Right kidney (tissue), 1 donor: Measurements from ENCODE around the gene TCF7.
A peak's percentile ranks its signal among the peaks of the same experiment; 100 is the strongest.
"Not testable (repeated sequence)": the region's sequence is repeated elsewhere in the genome, so short reads cannot be mapped to it uniquely, and the experiment has no call there.

Experiments used
- DNase-seq: peaks from one replicate; pipeline ENCODE4 v3.0.0-alpha.2; 2016

The TCF7 gene

DNA sequence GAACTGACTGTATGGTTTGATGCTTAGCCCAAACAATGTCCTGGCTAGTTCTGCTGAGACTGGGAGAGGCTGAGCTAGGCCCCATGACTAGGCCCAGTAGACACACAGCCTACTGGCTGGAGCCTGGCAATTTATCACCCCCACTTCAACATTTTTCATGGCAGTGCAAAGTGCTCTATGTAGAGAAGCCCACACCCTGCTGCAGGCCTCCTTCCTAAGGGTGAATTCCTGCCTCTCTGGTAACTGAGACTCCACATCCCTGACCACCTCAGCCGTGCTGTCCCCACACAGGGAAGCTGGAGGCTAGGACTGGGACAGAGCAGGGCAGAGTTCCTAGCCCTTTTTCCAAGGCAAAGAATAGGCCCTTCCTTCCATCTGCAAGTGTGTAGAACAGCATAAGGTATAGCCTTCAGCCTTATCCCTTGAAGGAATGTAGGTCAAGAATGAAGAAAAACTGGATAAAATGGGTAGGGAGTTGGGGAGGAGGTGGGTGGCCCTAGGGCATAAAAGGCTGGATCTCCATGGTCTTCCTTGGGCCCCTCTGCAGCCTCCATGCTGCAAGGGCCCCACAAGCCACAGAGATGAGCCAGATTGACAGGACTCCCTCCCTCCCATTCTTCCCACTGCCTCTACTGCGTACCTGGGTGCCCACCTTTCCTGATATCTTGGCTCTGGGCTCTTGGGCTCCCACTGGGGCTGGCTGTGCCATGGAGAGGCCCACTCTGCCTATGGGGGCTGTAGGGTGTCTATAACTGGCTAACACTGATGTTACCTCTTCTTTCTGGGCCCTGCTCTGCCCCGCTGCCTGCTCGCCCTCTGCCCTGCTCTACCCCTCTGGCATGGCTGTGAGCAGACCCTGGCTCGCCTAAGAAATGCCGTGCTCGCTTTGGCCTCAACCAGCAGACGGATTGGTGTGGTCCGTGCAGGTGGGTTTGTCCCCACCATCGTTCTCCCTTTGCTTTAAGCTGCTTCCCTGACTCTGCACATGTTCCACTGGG is 29.8 kb downstream of the TCF7 start:
- no peak for DNase-seq

DNA sequence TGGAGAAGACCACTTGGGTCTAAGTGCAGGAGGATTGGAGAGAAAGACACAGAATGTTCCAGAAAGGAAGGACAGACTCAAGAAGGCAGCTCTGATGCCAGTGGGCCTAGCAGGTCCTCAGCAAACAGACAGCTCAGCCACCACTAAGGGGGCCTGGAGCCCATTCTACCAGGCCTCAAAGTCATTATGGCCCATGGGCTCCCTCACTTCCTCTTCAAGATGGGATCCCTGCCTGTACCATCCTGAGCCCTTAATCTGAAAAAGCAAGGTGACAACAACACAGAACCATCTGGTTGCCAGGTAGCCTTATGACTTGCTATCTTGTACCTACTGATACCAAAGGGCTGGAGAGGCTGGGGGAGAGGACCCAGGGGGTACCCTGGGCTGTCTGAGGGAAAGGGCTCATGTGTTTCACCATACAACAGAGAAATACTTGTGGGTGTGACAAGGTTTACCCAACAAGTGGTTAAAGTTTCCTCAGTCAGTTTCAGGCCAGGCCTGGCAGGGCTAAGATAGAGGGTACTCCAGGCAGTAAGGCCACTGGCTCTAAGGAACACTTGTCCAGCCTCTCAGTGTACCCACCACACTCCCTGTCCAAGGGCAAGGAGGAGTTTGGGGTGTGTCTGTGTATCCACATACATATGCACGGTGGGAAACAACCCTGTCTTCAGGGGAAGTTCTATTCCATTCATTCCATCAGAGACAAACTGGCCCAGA is 30.7 kb downstream of the TCF7 start:
- no peak for DNase-seq

DNA sequence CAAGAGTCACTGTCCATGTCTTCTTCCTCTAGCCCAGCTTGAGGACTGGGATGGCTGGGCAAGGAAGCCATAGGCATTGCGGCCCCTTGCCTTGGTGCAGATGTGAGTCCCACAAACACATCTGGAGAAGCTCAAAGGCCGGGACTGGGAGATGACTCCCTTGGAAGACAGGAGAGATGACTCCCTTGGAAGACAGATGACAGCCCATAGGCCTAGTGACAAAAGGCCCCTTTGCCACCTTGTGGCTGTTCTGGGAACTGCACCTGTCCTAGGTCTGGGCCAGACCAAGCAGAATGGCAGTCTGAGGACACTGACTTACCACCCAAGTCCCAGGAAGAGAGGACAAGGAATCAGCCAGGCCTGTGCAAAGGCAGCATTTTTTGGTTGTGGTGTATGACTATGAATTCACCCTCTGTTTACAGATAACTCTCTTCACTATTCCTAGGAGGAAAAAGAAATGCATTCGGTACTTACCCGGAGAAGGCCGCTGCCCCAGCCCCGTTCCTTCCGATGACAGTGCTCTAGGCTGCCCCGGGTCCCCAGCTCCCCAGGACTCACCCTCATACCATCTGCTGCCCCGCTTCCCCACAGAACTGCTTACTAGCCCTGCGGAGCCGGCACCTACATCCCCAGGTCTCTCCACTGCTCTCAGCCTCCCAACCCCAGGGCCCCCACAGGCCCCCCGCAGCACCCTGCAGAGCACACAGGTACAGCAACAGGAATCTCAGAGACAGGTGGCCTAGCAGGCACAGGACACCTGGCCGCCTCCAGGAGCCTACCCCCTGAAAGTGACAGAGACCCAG is 31.5 kb downstream of the TCF7 start:
- DNase-seq: peak; percentile 34

DNA sequence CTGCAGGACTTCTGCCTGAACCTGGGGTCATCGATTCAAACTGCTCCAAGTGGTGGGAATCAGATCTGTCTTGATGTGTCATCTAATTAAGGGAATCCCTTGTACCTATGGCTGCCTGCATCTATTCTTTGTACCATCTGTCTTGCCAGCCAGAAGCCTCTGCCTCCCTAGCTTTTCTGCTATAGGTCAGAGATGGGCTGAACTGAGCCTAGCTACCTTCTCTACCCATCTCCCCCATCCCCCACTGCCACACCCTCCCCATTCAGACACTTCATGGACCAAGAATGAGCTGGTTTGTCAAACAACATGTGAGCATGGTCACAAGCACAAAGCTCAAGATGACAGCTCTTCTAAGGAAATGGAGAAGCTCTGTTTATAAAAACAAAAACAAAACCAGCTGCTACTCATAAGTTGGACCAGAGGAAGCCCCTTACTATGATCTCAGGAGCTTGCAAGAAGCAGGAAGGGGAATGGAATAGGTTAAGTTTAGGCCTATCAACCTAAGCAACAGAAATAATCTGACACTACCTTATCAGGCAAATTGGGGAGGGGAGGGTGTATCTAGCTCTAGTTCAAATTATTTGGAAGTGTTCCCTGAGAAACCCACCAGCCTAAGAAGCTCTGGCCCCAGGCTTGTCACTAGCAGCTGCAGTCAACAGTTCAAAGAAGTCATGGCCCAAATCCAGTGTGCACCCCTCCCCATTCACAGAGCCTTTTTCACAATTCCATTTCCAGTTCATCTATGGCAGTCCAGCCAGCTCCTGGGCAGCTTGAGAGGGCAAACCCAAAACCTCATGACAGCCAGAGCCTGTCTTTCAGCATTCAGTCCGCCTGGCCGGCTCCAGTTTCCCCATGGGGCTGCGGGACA is 32.4 kb downstream of the TCF7 start:
- no peak for DNase-seq

DNA sequence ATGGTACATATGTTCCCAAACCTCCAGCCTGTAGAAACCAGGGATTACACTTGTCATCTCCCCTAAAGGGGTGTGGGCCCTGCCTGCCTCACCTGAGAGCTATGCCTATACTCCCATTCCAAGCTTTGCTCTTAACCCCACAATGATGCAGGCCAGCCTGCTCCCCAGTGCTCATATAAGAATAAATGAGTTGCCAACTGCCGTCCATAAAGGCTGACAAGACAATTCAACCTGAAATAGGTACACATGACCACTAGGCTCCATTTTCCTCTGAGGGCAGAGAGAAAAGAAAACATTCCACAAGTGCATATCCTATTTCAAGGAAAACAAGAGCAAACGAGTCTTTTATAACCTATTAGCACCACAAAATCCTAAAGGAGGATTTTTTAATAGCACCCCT is 33.8 kb downstream of the TCF7 start:
- no peak for DNase-seq

DNA sequence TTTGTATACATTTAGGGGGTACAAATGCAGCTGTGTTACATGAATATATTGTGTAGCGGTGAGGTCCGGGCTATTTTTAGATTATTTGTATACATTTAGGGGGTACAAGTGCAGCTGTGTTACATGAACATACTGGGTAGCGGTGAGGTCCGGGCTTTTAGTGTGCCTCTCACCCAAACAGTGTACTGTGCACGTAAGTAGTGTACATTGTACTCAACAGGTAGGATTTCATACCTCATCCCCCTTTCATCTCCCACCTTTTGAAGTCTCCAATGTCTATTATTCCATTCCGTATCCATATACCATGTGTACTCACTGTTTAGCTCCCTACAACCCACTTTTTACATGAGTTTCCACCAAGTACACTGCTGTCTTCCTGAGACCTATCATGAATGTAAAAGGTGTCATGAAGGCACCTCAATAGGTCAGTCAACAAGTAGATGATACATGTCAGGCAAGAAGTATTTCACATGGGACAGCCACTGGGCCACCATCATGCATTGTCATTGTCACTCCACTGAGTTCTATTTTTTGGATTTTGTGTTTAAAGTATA is 34.6 kb downstream of the TCF7 start:
- DNase-seq: no peak

DNA sequence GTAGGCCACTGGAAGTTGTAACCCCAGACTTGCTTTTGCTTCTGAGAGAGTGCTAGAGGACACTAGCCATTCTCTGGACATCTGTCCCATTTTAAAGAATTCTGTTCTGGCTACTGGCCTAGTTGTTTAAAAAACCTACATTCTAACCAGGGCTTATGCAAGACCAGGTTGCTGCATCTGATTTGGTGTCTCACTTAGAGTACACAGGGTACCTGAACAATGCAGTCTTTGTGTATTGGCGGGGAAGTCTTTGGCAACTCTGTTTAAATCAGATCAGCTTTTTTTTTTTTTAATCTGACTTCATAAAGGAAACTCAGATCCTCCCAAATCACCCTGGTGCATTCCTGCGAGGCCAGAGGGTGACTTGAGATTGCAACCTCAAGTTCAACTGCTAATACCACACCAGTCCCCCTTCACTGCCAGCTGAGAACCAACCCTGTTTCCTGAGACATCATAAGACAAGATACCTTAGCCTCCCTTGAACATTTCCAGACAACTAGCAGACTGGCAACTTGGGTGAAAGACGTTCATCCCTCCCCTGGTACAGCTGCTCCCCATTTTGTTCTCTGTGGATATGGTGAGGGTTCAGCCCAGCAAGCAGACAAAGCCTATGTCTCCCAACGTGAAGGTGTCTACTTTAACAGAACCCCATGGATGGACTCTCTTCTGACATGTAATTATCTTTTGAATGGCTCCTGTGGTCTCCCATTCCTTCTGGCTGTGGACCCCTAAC is 35.3 kb downstream of the TCF7 start:
- no peak for DNase-seq

DNA sequence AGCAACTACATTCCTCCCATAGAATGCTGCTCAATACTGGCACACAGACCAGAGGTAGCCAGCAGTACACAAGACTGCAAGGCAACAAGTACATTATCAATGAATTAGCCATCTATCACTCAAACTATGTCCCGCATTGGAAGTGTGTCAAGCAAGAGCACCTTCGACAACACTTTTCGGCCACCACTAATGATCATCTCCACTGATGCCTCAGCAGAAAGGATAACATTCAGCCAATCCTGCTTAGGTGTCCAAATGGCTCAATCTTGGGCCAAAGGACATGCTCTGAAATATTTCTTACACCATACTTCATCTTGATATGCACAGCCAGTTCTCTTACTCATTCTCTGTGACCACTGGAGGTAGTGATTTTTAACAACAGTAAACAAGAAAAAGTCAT is 37.2 kb downstream of the TCF7 start:
- DNase-seq: no peak

DNA sequence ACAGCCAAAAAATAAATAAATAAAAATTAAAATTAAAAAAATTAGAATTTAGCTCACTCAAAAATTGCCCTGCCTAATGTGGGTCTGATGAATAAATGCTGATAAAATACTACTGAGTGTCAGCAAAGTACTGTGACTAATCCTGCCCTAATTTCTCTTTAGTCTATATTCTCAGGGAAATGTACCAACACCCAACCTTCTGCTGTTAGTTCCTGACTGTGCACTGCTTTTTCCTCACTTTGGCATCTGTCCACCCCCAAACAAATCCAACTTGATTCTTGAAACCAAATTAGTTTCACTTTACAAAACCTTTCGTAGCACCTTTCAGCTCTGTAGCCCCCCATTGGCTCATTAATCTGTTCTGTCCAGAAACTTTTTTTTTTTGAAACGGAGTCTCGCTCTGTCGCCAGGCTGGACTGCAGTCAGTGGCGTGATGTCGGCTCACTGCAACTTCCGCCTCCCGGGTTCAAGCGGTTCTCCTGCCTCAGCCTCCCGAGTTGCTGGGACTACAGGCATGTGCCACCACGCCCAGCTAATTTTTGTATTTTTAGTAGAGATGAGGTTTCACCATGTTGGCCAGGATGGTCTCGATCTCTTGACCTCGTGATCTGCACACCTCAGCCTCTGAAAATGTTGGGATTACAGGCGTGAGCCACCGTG is 37.8 kb downstream of the TCF7 start:
- DNase-seq: not testable (repeated sequence)

DNA sequence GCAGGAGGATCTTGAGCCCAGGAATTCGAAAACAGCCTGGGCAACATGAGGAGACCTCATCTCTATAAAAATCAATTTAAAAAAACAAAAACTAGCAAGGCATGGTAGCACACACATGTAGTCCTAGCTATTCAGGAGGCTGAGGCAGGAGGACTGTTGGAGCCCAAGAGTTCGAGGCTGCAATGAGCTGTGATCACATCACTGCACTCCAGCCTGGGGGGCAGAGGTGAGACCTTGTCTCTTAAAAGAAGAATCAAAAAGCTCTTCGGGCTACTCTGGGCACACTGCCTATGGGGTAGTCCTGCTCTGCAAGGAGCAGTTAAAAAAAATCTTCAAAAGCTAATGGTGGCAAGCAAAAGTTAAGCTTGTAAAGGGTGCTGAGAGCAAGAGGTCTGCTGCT is 38.8 kb downstream of the TCF7 start:
- DNase-seq: no peak

DNA sequence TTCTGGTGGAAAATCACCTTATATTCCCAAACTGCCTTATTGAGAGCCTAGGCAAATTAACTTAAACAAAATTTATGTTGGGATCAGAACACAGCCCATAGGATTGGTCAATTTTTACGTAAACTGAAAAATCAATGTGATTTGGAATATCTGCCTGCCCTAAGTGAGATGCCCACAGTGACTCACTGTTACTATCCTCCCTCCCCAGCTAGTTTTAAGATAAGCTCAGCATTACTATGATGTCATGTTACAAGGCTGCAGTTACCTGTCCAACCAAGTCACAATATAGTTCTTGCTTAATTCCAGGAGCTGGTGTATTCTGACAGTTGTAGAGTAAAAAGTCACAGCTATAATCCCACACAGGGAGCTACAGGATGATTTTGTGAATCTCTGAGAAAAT is 39.2 kb downstream of the TCF7 start:
- DNase-seq: no peak

DNA sequence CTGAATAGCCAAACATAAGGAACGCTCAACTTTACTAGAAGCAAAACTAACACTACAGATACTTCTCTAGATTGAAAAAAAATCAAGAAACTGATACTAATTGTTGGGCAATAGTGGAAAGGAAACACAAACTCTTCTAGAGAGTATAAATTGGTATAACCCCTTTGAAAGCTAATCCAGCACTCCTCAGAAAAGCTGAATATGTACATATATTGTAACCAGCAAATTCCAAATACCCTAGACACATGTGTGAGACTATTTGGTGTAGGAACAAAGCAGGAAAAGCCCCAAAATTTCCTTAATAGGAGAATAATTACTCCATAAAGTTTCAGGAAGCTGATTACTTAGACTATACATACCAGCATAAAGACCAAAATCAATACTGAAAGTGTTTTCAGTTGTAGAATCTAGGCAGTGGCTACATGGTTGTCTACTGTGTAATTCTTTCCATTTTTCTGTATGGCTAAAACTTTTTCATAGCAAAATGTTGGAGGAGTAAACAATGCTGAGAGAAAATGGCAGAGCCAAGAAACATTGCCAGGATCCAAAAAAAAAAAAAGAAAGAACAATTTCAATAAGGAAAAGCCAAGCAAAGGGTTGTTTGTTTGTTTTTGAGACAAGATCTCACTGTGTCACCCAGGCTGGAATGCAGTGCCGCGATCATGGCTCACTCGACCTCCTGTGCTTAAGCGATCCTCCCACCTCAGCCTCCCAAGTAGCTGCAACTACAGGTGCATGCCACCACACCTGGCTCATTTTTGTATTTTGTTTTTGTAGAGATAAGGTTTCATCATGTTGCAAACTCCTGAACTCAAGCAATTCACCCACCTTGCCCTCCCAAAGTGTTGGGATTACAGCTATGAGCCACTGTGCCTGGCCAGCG is 47.3 kb downstream of the TCF7 start:
- DNase-seq: no peak

DNA sequence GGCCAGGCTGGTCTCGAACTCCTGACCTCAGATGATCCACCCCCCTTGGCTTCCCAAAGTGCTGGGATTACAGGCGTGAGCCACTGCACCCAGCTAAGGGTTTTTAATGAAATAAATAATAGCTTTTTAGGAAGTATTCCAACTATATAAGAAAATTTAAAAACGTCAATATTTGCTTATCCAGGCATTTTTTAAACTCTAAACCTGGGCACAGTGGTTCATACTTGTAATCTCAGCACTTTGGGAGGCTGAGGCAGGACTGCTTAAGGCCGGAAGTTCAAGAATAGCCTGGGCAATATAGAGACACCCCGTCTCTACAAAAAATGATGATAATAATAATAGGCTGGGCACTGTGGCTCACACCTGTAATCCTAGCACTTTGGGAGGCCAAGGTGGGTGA is 48.1 kb downstream of the TCF7 start:
- DNase-seq: no peak

DNA sequence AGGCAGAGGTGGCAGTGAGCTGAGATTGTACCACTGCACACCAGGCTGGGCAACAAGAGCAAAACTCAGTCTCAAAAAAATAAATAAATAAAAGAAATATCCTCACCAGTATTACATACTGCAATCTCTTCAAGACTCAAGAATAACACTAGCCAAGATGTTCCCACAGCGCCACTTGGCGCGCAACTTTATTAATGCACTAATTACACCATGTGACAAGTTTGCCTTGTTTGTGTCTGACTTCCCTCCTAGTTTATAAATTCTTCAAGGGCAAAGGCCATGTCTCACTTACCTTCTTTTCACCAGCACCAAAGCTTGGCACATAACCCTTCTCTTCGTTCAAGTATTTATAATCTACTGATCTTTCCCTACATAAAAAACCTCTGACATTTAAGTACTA is 57.5 kb downstream of the TCF7 start:
- no peak for DNase-seq

DNA sequence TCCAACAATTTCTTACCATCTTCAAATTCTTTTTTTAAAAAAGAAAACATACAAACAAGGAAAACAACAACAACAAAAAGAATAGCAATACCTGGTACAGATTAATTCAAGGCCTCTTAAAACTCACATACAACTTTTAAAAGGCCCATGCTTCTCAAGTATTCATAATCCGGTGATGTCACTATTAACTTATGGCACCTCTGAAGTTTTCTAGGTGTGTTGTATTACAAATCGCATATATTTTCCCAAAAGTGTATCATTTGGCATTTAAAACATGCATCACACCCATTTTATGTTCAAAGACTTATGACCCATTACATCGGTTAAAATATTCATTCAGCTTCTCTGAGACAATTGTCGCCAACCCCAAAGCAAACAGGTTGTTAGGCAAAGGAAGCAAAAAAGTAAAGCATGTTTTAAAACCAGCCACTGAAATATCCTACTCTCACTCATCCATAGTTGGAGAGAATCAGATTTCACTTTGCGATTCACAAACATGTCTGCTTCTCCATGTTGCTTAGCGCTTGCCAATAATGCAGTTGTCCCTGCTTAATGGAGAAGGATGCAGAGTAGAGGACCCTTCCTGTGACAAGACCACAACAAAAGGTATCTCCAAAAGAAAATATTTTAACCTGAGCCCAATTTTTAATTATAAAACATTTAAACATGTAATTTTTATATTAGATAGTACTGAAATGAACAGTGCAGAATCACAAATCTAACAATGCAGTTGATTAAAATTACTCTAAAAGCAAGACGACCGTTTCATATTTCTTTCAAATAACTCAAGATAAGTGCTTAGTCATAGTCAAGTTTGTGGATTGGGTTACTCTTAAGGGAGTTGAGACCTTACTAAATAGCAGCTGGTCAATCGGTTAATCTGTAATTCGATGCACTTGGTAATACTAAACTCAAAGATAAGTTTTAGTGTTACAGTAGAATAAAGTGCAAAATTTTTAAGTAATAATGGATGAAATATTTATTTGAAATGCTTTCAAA is 60.7 kb downstream of the TCF7 start:
- peak; percentile 16 for DNase-seq

DNA sequence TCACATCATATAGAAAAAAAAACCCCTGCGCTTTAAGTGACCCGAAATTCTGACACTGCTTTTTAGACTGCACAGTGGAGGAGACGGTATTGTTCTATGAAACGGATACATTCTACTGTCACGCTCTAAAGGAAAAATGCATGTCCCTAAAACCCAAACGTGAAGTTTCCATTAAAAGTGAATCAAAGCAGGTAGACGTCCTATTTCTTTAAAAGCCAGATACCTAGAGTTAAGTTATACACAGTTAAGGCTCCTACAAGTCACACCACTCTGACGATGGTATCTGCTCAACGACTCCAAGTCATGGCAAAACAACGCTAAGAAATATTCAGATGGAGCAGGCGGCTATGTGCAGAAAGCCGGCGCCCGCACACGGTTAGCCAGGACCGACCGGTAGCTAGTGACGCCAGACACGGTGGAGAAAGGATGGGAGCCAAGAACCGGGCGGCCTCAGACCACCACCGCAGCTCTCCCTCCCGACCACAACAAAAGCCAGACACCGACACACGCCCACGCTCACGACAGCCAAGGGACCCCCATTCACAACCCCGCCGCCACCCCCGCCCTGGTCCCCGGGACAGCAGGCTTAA is 61.5 kb downstream of the TCF7 start:
- no peak for DNase-seq
